Measurements from ENCODE around the gene SCN3A. TPM values are rescaled to one million over a fixed set of nuclear protein-coding genes. Genes with fewer than 3 reads are reported as not detected.

Gene SCN3A
- total RNA-seq (6.0 and 6.1 TPM in 2 replicates), polyA plus RNA-seq (5.4 and 17.8 TPM in 2 replicates), polyA minus RNA-seq (10.9 and 28.0 TPM in 2 replicates)
- 48.1 TPM for total RNA-seq (2013)

- H3K27ac Mint-ChIP-seq: peak within 1 kb of the TSS; percentile 12
- H3K36me3 ChIP-seq (replicated peaks in 1 of 2; ENCODE audit: control extremely low read depth in 1 of 2, control insufficient read depth in 1 of 2, extremely low read depth in 1 of 2, insufficient read depth in 2 of 2, low read length in 1 of 2): peaks cover 0 to under 1% of the 10 kb centered on the region in 2 experiments
- H3K9me3 ChIP-seq (ENCODE audit: control extremely low read depth in 1 of 3, control insufficient read depth in 2 of 3, insufficient read depth in 1 of 3, low read length in 2 of 3): no peaks in the 10 kb centered on the region
- peaks cover 3% of the 10 kb centered on the region for H3K27me3 Mint-ChIP-seq
- H3K79me2 ChIP-seq (ENCODE audit: control insufficient read depth, insufficient read depth, low read length): peaks cover 35% of the 10 kb centered on the region
- H3K4me1 ChIP-seq (ENCODE audit: control insufficient read depth in 2 of 2, insufficient read depth in 2 of 2, low read length in 2 of 2): peaks cover 9 to 28% of the 10 kb centered on the region in 2 donors
- peak within 1 kb of the TSS in 1 of 2 donors; percentile 53 for H3K27ac ChIP-seq (ENCODE audit: low read length in 2 of 2)
- CTCF ChIA-PET: interaction anchor here (0.7 to 12.1 kb wide), 35 partner anchors 8 to 670 kb away, joined by 3 to 219 read pairs (median 4); no protein-coding TSS in a partner anchor
- peak within 1 kb of the TSS; percentile 63 for H3K4me2 ChIP-seq (replicated peaks; ENCODE audit: low read depth, low read length, poor library complexity, severe bottlenecking)
- H3K9ac ChIP-seq (ENCODE audit: low read length): peak within 1 kb of the TSS; percentile 43
- POLR2A ChIA-PET: interaction anchor here (0.6 to 1.3 kb wide), 2 partner anchors 11 to 240 kb away, joined by 4 to 5 read pairs; no protein-coding TSS in a partner anchor
- H4K20me1 ChIP-seq (ENCODE audit: control insufficient read depth, insufficient read depth, low read length, poor library complexity, severe bottlenecking): no peaks in the 10 kb centered on the region
- H2AFZ ChIP-seq (ENCODE audit: insufficient read depth, low read depth, low read length, poor library complexity, severe bottlenecking): peak within 1 kb of the TSS; percentile 66
- no CpG with 5 or more reads among the region's 8 CpGs for WGBS (ENCODE audit: insufficient coverage)
- peak within 1 kb of the TSS; percentile 23 to 71 (median 48) for H3K4me3 ChIP-seq (ENCODE audit: control extremely low read depth in 1 of 5, extremely low read depth in 1 of 5, insufficient read depth in 1 of 5, low read depth in 2 of 5, low read length in 4 of 5)
- no peaks in the 10 kb centered on the region for H3K27me3 ChIP-seq (replicated peaks in 1 of 4; ENCODE audit: control extremely low read depth in 1 of 4, control insufficient read depth in 3 of 4, insufficient read depth in 4 of 4, low read length in 3 of 4)
- peak; percentile 62 for ATAC-seq (ENCODE audit: low read depth)
- intact Hi-C loops (cut with micrococcal nuclease): loop anchor here (1.0 to 5.0 kb wide), 7 partner anchors 11 to 467 kb away; no protein-coding TSS in a partner anchor
- H3K4me1 Mint-ChIP-seq: peaks cover 27% of the 10 kb centered on the region
- H3K9me3 Mint-ChIP-seq (ENCODE audit: insufficient read depth): no peaks in the 10 kb centered on the region
- DNase-seq: peak; percentile 73
- H3K4me3 Mint-ChIP-seq: peak within 1 kb of the TSS; percentile 68
- no peak for TF ChIP-seq EZH2 (IDR thresholded peaks at IDR 0.05; ENCODE audit: borderline replicate concordance, insufficient read depth, low read depth, low read length, poor library complexity, severe bottlenecking)
- peak; percentile 83 for TF ChIP-seq CTCF (IDR thresholded peaks at IDR 0.05)
Observed at GRCh38 chr2:165203689-165204559, at the start of gene SCN3A. Gene SCN3A (minus strand): TSS chr2:165204050. CDS start chr2:165176394, 27,656 bp downstream.

GRCh38 chr2:165253178-165253577, 49.3 kb upstream of the SCN3A start:
- no peak overlapping the region for H3K27ac ChIP-seq (ENCODE audit: low read length in 2 of 2)
- DNase-seq (no peak), ATAC-seq (ENCODE audit: low read depth) (no peak)
- no peaks in the 10 kb centered on the region for H4K20me1 ChIP-seq (ENCODE audit: control insufficient read depth, insufficient read depth, low read length, poor library complexity, severe bottlenecking)
- H3K9me3 Mint-ChIP-seq (ENCODE audit: insufficient read depth): no peaks in the 10 kb centered on the region
- ChIA-PET POLR2A (no interaction called here), CTCF (no interaction called here)
- intact Hi-C loops (cut with micrococcal nuclease): no loop called here
- no peak overlapping the region for H3K4me3 ChIP-seq (ENCODE audit: control extremely low read depth in 1 of 5, extremely low read depth in 1 of 5, insufficient read depth in 1 of 5, low read depth in 2 of 5, low read length in 4 of 5)
- H3K4me1 Mint-ChIP-seq: no peaks in the 10 kb centered on the region
- no peak overlapping the region for H3K9ac ChIP-seq (ENCODE audit: low read length)
- H3K27me3 ChIP-seq (replicated peaks in 1 of 4; ENCODE audit: control extremely low read depth in 1 of 4, control insufficient read depth in 3 of 4, insufficient read depth in 4 of 4, low read length in 3 of 4): no peaks in the 10 kb centered on the region
- H2AFZ ChIP-seq (ENCODE audit: insufficient read depth, low read depth, low read length, poor library complexity, severe bottlenecking): no peak overlapping the region
- H3K79me2 ChIP-seq (ENCODE audit: control insufficient read depth, insufficient read depth, low read length): no peaks in the 10 kb centered on the region
- no peak overlapping the region for H3K4me3 Mint-ChIP-seq
- no peak overlapping the region for H3K4me2 ChIP-seq (replicated peaks; ENCODE audit: low read depth, low read length, poor library complexity, severe bottlenecking)
- TF ChIP-seq CTCF (IDR thresholded peaks at IDR 0.05): no peak
- no peak for TF ChIP-seq EZH2 (IDR thresholded peaks at IDR 0.05; ENCODE audit: borderline replicate concordance, insufficient read depth, low read depth, low read length, poor library complexity, severe bottlenecking)
- no peaks in the 10 kb centered on the region for H3K36me3 ChIP-seq (replicated peaks in 1 of 2; ENCODE audit: control extremely low read depth in 1 of 2, control insufficient read depth in 1 of 2, extremely low read depth in 1 of 2, insufficient read depth in 2 of 2, low read length in 1 of 2)
- H3K9me3 ChIP-seq (ENCODE audit: control extremely low read depth in 1 of 3, control insufficient read depth in 2 of 3, insufficient read depth in 1 of 3, low read length in 2 of 3): no peaks in the 10 kb centered on the region
- H3K4me1 ChIP-seq (ENCODE audit: control insufficient read depth in 2 of 2, insufficient read depth in 2 of 2, low read length in 2 of 2): no peaks in the 10 kb centered on the region
- H3K27me3 Mint-ChIP-seq: peaks cover 7% of the 10 kb centered on the region
- H3K27ac Mint-ChIP-seq: no peak overlapping the region
